ENCODE data around the gene DSC3. TPM values are rescaled to one million over a fixed set of nuclear protein-coding genes. Genes with fewer than 3 reads are reported as not detected.

DSC3 gene
- total RNA-seq, 1 donor from 2014 or later = not detected

- no peak for ATAC-seq (ENCODE audit: low read depth)
- no peak overlapping the region for H3K27ac Mint-ChIP-seq
- no peak for TF ChIP-seq CTCF (IDR thresholded peaks at IDR 0.05)
- H3K4me1 Mint-ChIP-seq = no peaks in the 10 kb centered on the region
- no peak overlapping the region for H3K4me3 Mint-ChIP-seq
- intact Hi-C loops (cut with micrococcal nuclease) = no loop called here
- CTCF ChIA-PET = no interaction called here
- POLR2A ChIA-PET = no interaction called here
- no peak for DNase-seq
- no peaks in the 10 kb centered on the region for H3K36me3 Mint-ChIP-seq (ENCODE audit: low read depth)
- H3K27me3 Mint-ChIP-seq = no peaks in the 10 kb centered on the region
- H3K9me3 Mint-ChIP-seq = peaks cover 7% of the 10 kb centered on the region
Measured at GRCh38 chr18:31072175-31072574, 29.6 kb upstream of the DSC3 start.

- no peaks in the 10 kb centered on the region for H3K27me3 Mint-ChIP-seq
- no peak overlapping the region for H3K27ac Mint-ChIP-seq
- DNase-seq (no peak), ATAC-seq (ENCODE audit: low read depth) (no peak)
- no peak overlapping the region for H3K4me3 Mint-ChIP-seq
- H3K36me3 Mint-ChIP-seq (ENCODE audit: low read depth) = no peaks in the 10 kb centered on the region
- ChIA-PET CTCF (no interaction called here), POLR2A (no interaction called here)
- no peaks in the 10 kb centered on the region for H3K4me1 Mint-ChIP-seq
- no peak for TF ChIP-seq CTCF (IDR thresholded peaks at IDR 0.05)
- H3K9me3 Mint-ChIP-seq = peaks cover 3% of the 10 kb centered on the region
- intact Hi-C loops (cut with micrococcal nuclease) = no loop called here
Measured at GRCh38 chr18:31070206-31070605, 27.7 kb upstream of the DSC3 start.

GRCh38 chr18:31066266-31066665 is 23.7 kb upstream of the DSC3 start:
- no peak for ATAC-seq (ENCODE audit: low read depth)
- Mint-ChIP-seq H3K36me3 (ENCODE audit: low read depth) (no peaks in the 10 kb centered on the region), H3K9me3 (no peaks in the 10 kb centered on the region), H3K4me3 (no peak overlapping the region), H3K27me3 (no peaks in the 10 kb centered on the region), H3K27ac (no peak overlapping the region), H3K4me1 (no peaks in the 10 kb centered on the region)
- POLR2A ChIA-PET = no interaction called here
- CTCF ChIA-PET = no interaction called here
- no peak for DNase-seq
- no peak for TF ChIP-seq CTCF (IDR thresholded peaks at IDR 0.05)
- intact Hi-C loops (cut with micrococcal nuclease) = no loop called here

- Mint-ChIP-seq H3K27ac (no peak overlapping the region), H3K27me3 (no peaks in the 10 kb centered on the region), H3K4me1 (no peaks in the 10 kb centered on the region), H3K4me3 (no peak overlapping the region), H3K36me3 (ENCODE audit: low read depth) (no peaks in the 10 kb centered on the region), H3K9me3 (no peaks in the 10 kb centered on the region)
- ChIA-PET POLR2A (no interaction called here), CTCF (no interaction called here)
- intact Hi-C loops (cut with micrococcal nuclease) = no loop called here
- ATAC-seq (ENCODE audit: low read depth) (no peak), DNase-seq (no peak)
- no peak for TF ChIP-seq CTCF (IDR thresholded peaks at IDR 0.05)
Measured at GRCh38 chr18:31065036-31065773, 22.7 kb upstream of the DSC3 start.

- no peak for DNase-seq
- H3K9me3 Mint-ChIP-seq = no peaks in the 10 kb centered on the region
- no peak for TF ChIP-seq CTCF (IDR thresholded peaks at IDR 0.05)
- no peak overlapping the region for H3K27ac Mint-ChIP-seq
- H3K36me3 Mint-ChIP-seq (ENCODE audit: low read depth) = no peaks in the 10 kb centered on the region
- intact Hi-C loops (cut with micrococcal nuclease) = no loop called here
- no peak for ATAC-seq (ENCODE audit: low read depth)
- no peaks in the 10 kb centered on the region for H3K4me1 Mint-ChIP-seq
- POLR2A ChIA-PET = no interaction called here
- CTCF ChIA-PET = no interaction called here
- no peaks in the 10 kb centered on the region for H3K27me3 Mint-ChIP-seq
- no peak overlapping the region for H3K4me3 Mint-ChIP-seq
Measured at GRCh38 chr18:31064130-31064529, 21.6 kb upstream of the DSC3 start.

Data from activated B cell treated with CpG ODN at 0.5 μM for 24 hours (primary cell).